B cell (primary cell): ENCODE data around the gene AFF3. TPM values are rescaled to one million over a fixed set of nuclear protein-coding genes. Genes with fewer than 3 reads are reported as not detected.

ENCODE experiments used
- ATAC-seq: fragments of 200-7000 bp; cut with Tn5 transposase; one replicate; pipeline ENCODE4 v1.10.0; 2021; ENCODE audit warnings: low read depth, mild to moderate bottlenecking, moderate number of reproducible peaks, moderate library complexity
- CTCF ChIA-PET: fragments of 350-600 bp; sonication (Branson Sonifier 250); formaldehyde crosslinking; loops from one replicate; lab custom pipeline; 2021; ENCODE audit warnings: antibody characterized with exemption, inconsistent platforms; lab: Charles Lee
- POLR2A ChIA-PET: fragments of 350-600 bp; sonication (Branson Sonifier 250); formaldehyde crosslinking; loops from one replicate; lab custom pipeline; 2021; ENCODE audit warnings: antibody characterized with exemption; lab: Charles Lee
- DNase-seq: peaks from one replicate; pipeline ENCODE4 v3.0.0; 2013
- H2AFZ ChIP-seq: 2 replicates; pipeline ENCODE4 v1.6.1; 2012; ENCODE audit warnings: mild to moderate bottlenecking, low read depth, low read length; ENCODE audit not compliant: insufficient read depth, poor library complexity, severe bottlenecking
- H3K27ac ChIP-seq, 2 donors: 1 replicate in 1 of 2; 2 replicates in 1 of 2; pipeline ENCODE4 v1.5.1; 2012 to 2013; ENCODE audit warnings: low read length in 2 of 2, mild to moderate bottlenecking in 2 of 2, moderate library complexity in 1 of 2
- H3K27me3 ChIP-seq, 4 experiments: fragments of 200-600 bp in 1 of 4; sonication (generic) in 1 of 4; replicated peaks in 1 of 4; 1 replicate in 2 of 4; 2 replicates in 2 of 4; pipeline versions ENCODE4 v1.6.1 to v1.7.0; 2013 to 2016; ENCODE audit warnings: low read length in 3 of 4, mild to moderate bottlenecking in 2 of 4, mixed read lengths in 1 of 4, moderate library complexity in 1 of 4; ENCODE audit not compliant: insufficient read depth in 4 of 4, control insufficient read depth in 3 of 4; ENCODE audit errors: control extremely low read depth in 1 of 4
- H3K36me3 ChIP-seq, 2 experiments: replicated peaks in 1 of 2; 1 replicate in 1 of 2; 2 replicates in 1 of 2; pipeline versions ENCODE4 v1.6.1 to v1.7.1; 2013; ENCODE audit warnings: low read length in 1 of 2; ENCODE audit not compliant: insufficient read depth in 2 of 2, control insufficient read depth in 1 of 2; ENCODE audit errors: control extremely low read depth in 1 of 2, extremely low read depth in 1 of 2
- H3K4me1 ChIP-seq, 2 donors: fragments of 200-600 bp in 1 of 2; sonication (generic) in 1 of 2; 1 replicate in 1 of 2; 2 replicates in 1 of 2; pipeline versions ENCODE4 v1.5.1 to v1.6.1; 2013 to 2017; ENCODE audit warnings: low read length in 2 of 2; ENCODE audit not compliant: control insufficient read depth in 2 of 2, insufficient read depth in 2 of 2
- H3K4me2 ChIP-seq: replicated peaks from 2 replicates; pipeline ENCODE3; 2012; ENCODE audit warnings: mild to moderate bottlenecking, low read depth, low read length; ENCODE audit not compliant: poor library complexity, severe bottlenecking
- H3K4me3 ChIP-seq, 5 experiments: fragments of 200-600 bp in 1 of 5; sonication (generic) in 1 of 5; 1 replicate in 3 of 5; 2 replicates in 2 of 5; pipeline versions ENCODE4 v1.5.1 to v1.7.0; 2011 to 2016; ENCODE audit warnings: low read length in 4 of 5, mild to moderate bottlenecking in 4 of 5, low read depth in 2 of 5, control low read depth in 1 of 5, moderate library complexity in 1 of 5; ENCODE audit not compliant: insufficient read depth in 1 of 5; ENCODE audit errors: control extremely low read depth in 1 of 5, extremely low read depth in 1 of 5
- H3K79me2 ChIP-seq: fragments of 200-600 bp; sonication (generic); one replicate; pipeline ENCODE4 v1.6.0; 2016; ENCODE audit warnings: low read length; ENCODE audit not compliant: control insufficient read depth, insufficient read depth
- H3K9ac ChIP-seq: fragments of 200-600 bp; sonication (generic); 2 replicates; pipeline ENCODE4 v1.6.1; 2017; ENCODE audit warnings: mild to moderate bottlenecking, low read length, moderate library complexity
- H3K9me3 ChIP-seq, 3 donors: one replicate each; pipeline versions ENCODE4 v1.6.1 to v1.7.1; 2013; ENCODE audit warnings: low read length in 2 of 3; ENCODE audit not compliant: control insufficient read depth in 2 of 3, insufficient read depth in 1 of 3; ENCODE audit errors: control extremely low read depth in 1 of 3
- H4K20me1 ChIP-seq: 2 replicates; pipeline ENCODE4 v1.6.0; 2012; ENCODE audit warnings: mild to moderate bottlenecking, low read length; ENCODE audit not compliant: insufficient read depth, control insufficient read depth, poor library complexity, severe bottlenecking
- H3K27ac Mint-ChIP-seq: one replicate; pipeline ENCODE4 v1.8.0; 2021; ENCODE audit warnings: mixed read lengths
- H3K27me3 Mint-ChIP-seq: one replicate; pipeline ENCODE4 v1.8.0; 2021; ENCODE audit warnings: mixed read lengths
- H3K4me1 Mint-ChIP-seq: one replicate; pipeline ENCODE4 v1.8.0; 2021; ENCODE audit warnings: mixed read lengths
- H3K4me3 Mint-ChIP-seq: one replicate; pipeline ENCODE4 v1.8.0; 2021; ENCODE audit warnings: mixed read lengths
- H3K9me3 Mint-ChIP-seq: one replicate; pipeline ENCODE4 v1.8.0; 2022; ENCODE audit warnings: mixed read lengths; ENCODE audit not compliant: insufficient read depth
- CTCF ChIP-seq: fragments of 200-600 bp; IDR thresholded peaks from one replicate; pipeline ENCODE4 v1.8.0; 2022; ENCODE audit warnings: antibody characterized with exemption, mild to moderate bottlenecking
- EZH2 ChIP-seq: IDR thresholded peaks from 2 replicates; pipeline ENCODE4 v1.6.1; 2012; ENCODE audit warnings: borderline replicate concordance, low read depth, mild to moderate bottlenecking, moderate library complexity, low read length; ENCODE audit not compliant: insufficient read depth, poor library complexity, severe bottlenecking
- WGBS: methylation state at CpG from one replicate; pipeline ENCODE4 v1.1.5; 2013; ENCODE audit warnings: missing lambda C conversion rate; ENCODE audit not compliant: insufficient coverage; 5-methylcytosine and 5-hydroxymethylcytosine counted together
- intact Hi-C: fragments of 100-400 bp; cut with micrococcal nuclease; formaldehyde crosslinking; loops from one replicate; pipeline ENCODE4 v1.10.0; 2022
- polyA plus RNA-seq: library from polyadenylated mRNA; depleted of rRNA; stranded (reverse); fragments of >200 nt; gene quantifications from 2 replicates; pipeline ENCODE4 v1.2.3, GENCODE V29; 2012
- total RNA-seq, 2 donors: library from RNA; stranded (reverse); fragments of 120-200 nt in 1 of 2; gene quantifications; 1 replicate in 1 of 2; 2 replicates in 1 of 2; pipeline versions ENCODE4 v1.2.3 to v1.2.4, GENCODE V29; 2013 to 2022

The AFF3 gene
- total and polyA plus RNA-seq, 2 donors (not counting 1 experiment from before 2014, with no cell fraction given): 117 to 830 TPM

- Mint-ChIP-seq H3K27me3 (no peaks in the 10 kb centered on the region), H3K4me3 (no peak overlapping the region), H3K9me3 (peaks cover 4% of the 10 kb centered on the region), H3K4me1 (peaks cover 66% of the 10 kb centered on the region), H3K27ac (no peak overlapping the region)
- H3K36me3 ChIP-seq: peaks cover 7 to 16% of the 10 kb centered on the region in 2 experiments
- no peak overlapping the region for H3K4me3 ChIP-seq
- H3K27ac ChIP-seq: no peak overlapping the region
- H3K9me3 ChIP-seq: no peaks in the 10 kb centered on the region
- no peak overlapping the region for H3K4me2 ChIP-seq
- intact Hi-C loops: loop anchor here (5.0 kb wide), 1 partner anchor 41 kb away; no protein-coding TSS in a partner anchor
- DNase-seq (no peak), ATAC-seq (no peak)
- no peaks in the 10 kb centered on the region for H3K27me3 ChIP-seq
- H3K9ac ChIP-seq: no peak overlapping the region
- ChIA-PET POLR2A (interaction anchor here (0.6 kb wide), 1 partner anchor 32 kb away, joined by 3 read pairs; no protein-coding TSS in a partner anchor), CTCF (no interaction called here)
- peaks cover 89% of the 10 kb centered on the region for H3K79me2 ChIP-seq
- H2AFZ ChIP-seq: no peak overlapping the region
- peaks cover 77% of the 10 kb centered on the region for H4K20me1 ChIP-seq
- no peak for TF ChIP-seq EZH2
- no peak for TF ChIP-seq CTCF
- H3K4me1 ChIP-seq: peaks cover 4 to 6% of the 10 kb centered on the region in 2 donors
- no CpG with 5 or more reads among the region's 2 CpGs for WGBS
Observed at GRCh38 chr2:100031604-100032003, 110.8 kb downstream of the AFF3 start.

- Histone ChIP-seq H2AFZ (no peak overlapping the region), H3K9me3 (no peaks in the 10 kb centered on the region), H3K27me3 (no peaks in the 10 kb centered on the region), H3K4me1 (peaks cover 0 to 3% of the 10 kb centered on the region in 2 donors), H3K9ac (no peak overlapping the region), H3K4me2 (no peak overlapping the region), H3K79me2 (peaks cover 81% of the 10 kb centered on the region), H4K20me1 (peaks cover 64% of the 10 kb centered on the region), H3K36me3 (peaks cover 7 to 11% of the 10 kb centered on the region in 2 experiments), H3K27ac (no peak overlapping the region), H3K4me3 (no peak overlapping the region)
- Mint-ChIP-seq H3K4me1 (peaks cover 62% of the 10 kb centered on the region), H3K4me3 (no peak overlapping the region), H3K27me3 (no peaks in the 10 kb centered on the region), H3K27ac (no peak overlapping the region), H3K9me3 (peaks cover 7% of the 10 kb centered on the region)
- DNase-seq (no peak), ATAC-seq (no peak)
- intact Hi-C loops: no loop called here
- POLR2A ChIA-PET: no interaction called here
- WGBS: 96% methylated on average over 6 of the region's 6 CpGs
- TF ChIP-seq EZH2: no peak
- no peak for TF ChIP-seq CTCF
- CTCF ChIA-PET: interaction anchor here (1.0 to 1.1 kb wide), 2 partner anchors 12 to 352 kb away, joined by 3 to 5 read pairs; no protein-coding TSS in a partner anchor
Observed at GRCh38 chr2:100029460-100029859, 112.9 kb downstream of the AFF3 start.
